Adipocyte (in vitro differentiated cells): ENCODE measurements around the gene LIN7B.

Experiments used
- DNase-seq: peaks from one replicate; pipeline ENCODE4 v3.0.0-alpha.2; 2015; ENCODE audit warnings: low read depth
- H3K27me3 ChIP-seq: replicated peaks from 2 replicates; pipeline ENCODE4 v1.7.0; 2013; ENCODE audit warnings: mild to moderate bottlenecking, low read length, moderate library complexity; ENCODE audit not compliant: control insufficient read depth, insufficient read depth
- H3K36me3 ChIP-seq: 2 replicates; pipeline ENCODE4 v1.7.0; 2013; ENCODE audit warnings: low read length, mild to moderate bottlenecking, moderate library complexity; ENCODE audit not compliant: control insufficient read depth, insufficient read depth, severe bottlenecking
- H3K4me1 ChIP-seq: 2 replicates; pipeline ENCODE4 v1.7.0; 2013; ENCODE audit warnings: mild to moderate bottlenecking, low read length, moderate library complexity; ENCODE audit not compliant: control insufficient read depth, insufficient read depth
- H3K4me3 ChIP-seq: 2 replicates; pipeline ENCODE4 v1.7.0; 2013; ENCODE audit warnings: mild to moderate bottlenecking, low read length, moderate library complexity
- H3K9ac ChIP-seq: 2 replicates; pipeline ENCODE4 v1.7.0; 2013; ENCODE audit warnings: mild to moderate bottlenecking, low read length, moderate library complexity
- H3K9me3 ChIP-seq: 2 replicates; pipeline ENCODE4 v1.7.0; 2013; ENCODE audit warnings: mild to moderate bottlenecking, low read length, moderate library complexity; ENCODE audit not compliant: control insufficient read depth

The LIN7B gene

GRCh38 chr19:49152119-49152550, 38.0 kb downstream of the LIN7B start:
- H3K9ac ChIP-seq: no peak overlapping the region
- peaks cover 4% of the 10 kb centered on the region for H3K27me3 ChIP-seq
- H3K4me1 ChIP-seq: peaks cover 18% of the 10 kb centered on the region
- H3K36me3 ChIP-seq: no peaks in the 10 kb centered on the region
- no peak for DNase-seq
- H3K4me3 ChIP-seq: no peak overlapping the region
- no peaks in the 10 kb centered on the region for H3K9me3 ChIP-seq

DNA sequence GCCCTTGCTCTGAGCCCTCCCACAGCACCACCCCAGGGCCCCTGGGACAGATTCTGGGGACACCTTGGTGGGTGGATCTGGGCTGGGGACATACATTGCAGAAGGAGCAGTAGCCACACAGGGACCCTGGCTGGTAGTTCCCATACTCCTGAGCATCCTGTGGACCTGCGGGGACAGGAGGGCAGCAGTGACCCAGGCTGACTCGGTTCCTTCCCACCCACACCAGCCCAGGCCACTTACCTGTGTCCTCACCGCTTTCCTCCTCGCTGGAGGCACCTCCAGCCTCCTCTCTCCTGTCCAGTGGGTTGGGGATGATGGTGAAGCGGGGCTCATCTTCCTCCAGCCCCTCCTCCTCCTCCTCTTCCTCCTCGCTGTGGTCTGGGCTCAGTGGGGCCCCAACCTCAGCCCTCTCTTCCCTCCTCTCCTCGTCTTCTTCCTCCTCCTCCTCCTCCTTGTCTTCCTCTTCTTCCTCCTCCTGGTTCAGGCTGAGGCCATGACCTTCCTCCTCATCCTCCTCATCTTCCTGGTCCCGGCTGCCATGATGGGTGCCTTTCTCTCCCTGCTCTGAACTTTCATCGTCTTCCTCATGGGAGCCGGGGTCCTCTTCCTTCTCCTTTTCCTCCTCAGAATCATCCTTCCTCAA, 39.1 kb downstream of the LIN7B start:
- Histone ChIP-seq H3K4me3 (no peak overlapping the region), H3K4me1 (peaks cover 22% of the 10 kb centered on the region), H3K9ac (no peak overlapping the region), H3K36me3 (no peaks in the 10 kb centered on the region), H3K9me3 (no peaks in the 10 kb centered on the region), H3K27me3 (peaks cover 4% of the 10 kb centered on the region)
- DNase-seq: no peak

GRCh38 chr19:49154279-49154678, 40.1 kb downstream of the LIN7B start:
- no peak for DNase-seq
- peaks cover 4% of the 10 kb centered on the region for H3K27me3 ChIP-seq
- H3K9me3 ChIP-seq: no peaks in the 10 kb centered on the region
- H3K36me3 ChIP-seq: no peaks in the 10 kb centered on the region
- peaks cover 25% of the 10 kb centered on the region for H3K4me1 ChIP-seq
- H3K9ac ChIP-seq: no peak overlapping the region
- H3K4me3 ChIP-seq: no peak overlapping the region

DNA sequence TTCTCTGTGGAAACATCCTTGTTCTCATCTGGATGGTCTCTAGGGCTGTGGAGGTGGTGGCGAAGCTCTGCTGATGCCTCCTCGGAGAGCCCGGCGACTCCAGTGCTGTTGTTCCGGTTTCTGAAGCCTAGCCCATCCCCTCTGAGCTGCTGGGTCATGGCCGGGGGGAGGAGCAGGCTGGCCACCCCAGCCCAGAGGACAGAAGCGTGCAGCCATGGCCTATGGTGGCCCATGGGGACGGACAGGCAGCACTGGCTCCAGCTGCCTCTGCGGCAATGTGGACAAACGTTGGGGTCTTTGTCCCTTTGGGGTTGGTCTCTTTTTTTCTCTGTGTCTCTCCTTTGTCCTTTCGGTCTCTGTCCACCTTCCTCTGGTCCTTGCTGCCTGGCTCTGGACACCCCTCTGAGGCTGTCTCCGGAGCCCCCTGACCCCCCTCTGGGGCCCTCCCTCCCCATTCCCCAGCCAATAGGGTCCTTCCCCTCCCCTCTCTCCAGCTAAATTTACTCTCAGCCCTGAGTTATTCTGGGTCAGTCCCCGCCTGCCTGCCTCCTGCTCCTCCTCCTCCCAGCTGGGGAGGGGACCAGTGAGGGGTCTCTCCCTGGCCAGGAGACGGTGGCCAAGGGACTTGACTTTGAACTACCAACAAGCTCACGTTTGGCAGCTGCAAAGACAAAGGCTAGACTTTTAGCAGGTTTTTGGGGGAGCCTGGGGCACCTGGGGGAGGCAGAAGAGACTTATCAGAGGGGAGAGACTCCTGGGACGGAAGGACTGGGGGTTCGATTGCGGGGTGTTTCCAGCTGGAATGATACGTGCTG, 41.0 kb downstream of the LIN7B start, which contains the start of gene HRC:
TSS of gene HRC (minus strand) at position 392 of the 815 bp plus-strand sequence. CDS start at position 233, 159 bp downstream.
- H3K4me1 ChIP-seq: peaks cover 17% of the 10 kb centered on the region
- DNase-seq: no peak
- peaks cover 4% of the 10 kb centered on the region for H3K27me3 ChIP-seq
- no peaks in the 10 kb centered on the region for H3K9me3 ChIP-seq
- H3K36me3 ChIP-seq: no peaks in the 10 kb centered on the region
- H3K4me3 ChIP-seq: no peak within 1 kb of the TSS
- no peak within 1 kb of the TSS for H3K9ac ChIP-seq

- H3K36me3 ChIP-seq: no peaks in the 10 kb centered on the region
- no peaks in the 10 kb centered on the region for H3K9me3 ChIP-seq
- H3K9ac ChIP-seq: no peak overlapping the region
- no peak overlapping the region for H3K4me3 ChIP-seq
- H3K4me1 ChIP-seq: peaks cover 17% of the 10 kb centered on the region
- no peak for DNase-seq
- peaks cover 4% of the 10 kb centered on the region for H3K27me3 ChIP-seq
Observed at GRCh38 chr19:49155820-49156346, 41.7 kb downstream of the LIN7B start.

DNA sequence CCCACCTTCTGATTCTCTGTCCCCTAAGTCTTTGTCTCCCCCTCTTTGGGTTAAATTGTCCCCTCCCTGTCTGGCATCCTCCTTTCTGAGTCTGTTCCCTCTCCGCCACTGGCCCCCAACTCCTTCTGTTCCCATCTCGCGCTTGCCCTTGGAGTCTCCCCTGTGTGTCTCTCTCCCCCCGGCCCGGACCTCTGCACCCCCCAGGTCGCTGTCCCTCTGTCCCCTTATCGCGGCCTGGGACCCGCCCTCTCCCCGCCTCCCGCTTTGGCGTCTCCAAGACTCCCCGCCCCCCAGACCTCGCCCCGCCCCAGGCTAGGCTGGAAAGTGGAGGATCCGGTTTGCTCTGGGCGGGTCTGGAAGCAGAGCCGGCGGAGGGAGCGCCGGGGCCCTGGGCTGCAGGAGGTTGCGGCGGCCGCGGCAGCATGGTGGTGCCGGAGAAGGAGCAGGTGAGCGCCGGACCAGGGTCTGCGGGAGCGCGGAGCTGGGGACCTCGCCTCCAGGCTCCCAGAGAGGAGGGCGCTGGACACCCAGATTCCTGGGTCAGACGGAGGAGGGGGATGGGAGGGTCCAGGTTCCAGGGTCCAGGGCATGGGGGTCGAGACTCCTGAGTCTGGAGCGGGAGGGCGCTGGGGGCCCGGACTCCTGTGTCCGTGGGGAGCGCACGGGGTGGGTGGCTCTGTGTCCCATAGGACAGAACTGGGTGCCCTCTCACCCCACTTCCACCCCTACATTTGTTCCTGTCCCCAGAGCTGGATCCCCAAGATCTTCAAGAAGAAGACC, 43.5 kb downstream of the LIN7B start, which contains the start of gene TRPM4:
TSS of gene TRPM4 (plus strand) at position 348 of the 780 bp plus-strand sequence. CDS start at position 423, 75 bp downstream.
- peak within 1 kb of the TSS; percentile 96 for H3K4me3 ChIP-seq
- peaks cover 10% of the 10 kb centered on the region for H3K4me1 ChIP-seq
- peaks cover 4% of the 10 kb centered on the region for H3K27me3 ChIP-seq
- DNase-seq: peak; percentile 95
- peak within 1 kb of the TSS; percentile 96 for H3K9ac ChIP-seq
- no peaks in the 10 kb centered on the region for H3K36me3 ChIP-seq
- H3K9me3 ChIP-seq: no peaks in the 10 kb centered on the region

- Histone ChIP-seq H3K4me3 (no peak overlapping the region), H3K9ac (no peak overlapping the region), H3K27me3 (peaks cover 4% of the 10 kb centered on the region), H3K36me3 (peaks cover 9% of the 10 kb centered on the region), H3K9me3 (no peaks in the 10 kb centered on the region), H3K4me1 (peaks cover 10% of the 10 kb centered on the region)
- no peak for DNase-seq
Observed at GRCh38 chr19:49160450-49161189, 46.5 kb downstream of the LIN7B start.

DNA sequence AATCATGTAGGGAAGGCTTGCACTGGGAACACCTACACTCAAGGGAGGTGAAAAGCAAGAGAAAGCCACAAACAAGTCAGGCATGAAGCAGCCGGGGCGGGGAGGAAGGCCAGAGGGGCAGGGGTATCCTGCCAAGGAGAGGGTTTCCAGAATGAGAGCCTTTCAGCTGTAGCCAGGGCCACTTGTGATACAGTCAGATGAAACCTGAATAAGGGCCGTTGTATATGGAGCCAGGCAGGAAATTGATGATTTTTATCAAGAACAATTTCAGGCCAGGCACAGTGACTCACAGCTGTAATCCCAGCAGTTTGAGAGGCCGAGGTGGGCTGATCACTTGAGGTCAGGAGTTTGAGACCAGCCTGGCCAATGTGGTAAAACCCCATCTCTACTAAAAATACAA, 47.8 kb downstream of the LIN7B start:
- Histone ChIP-seq H3K9ac (no peak overlapping the region), H3K4me1 (peaks cover 10% of the 10 kb centered on the region), H3K9me3 (no peaks in the 10 kb centered on the region), H3K36me3 (peaks cover 10% of the 10 kb centered on the region), H3K4me3 (no peak overlapping the region), H3K27me3 (no peaks in the 10 kb centered on the region)
- DNase-seq: no peak

GRCh38 chr19:49165111-49165750, 51.1 kb downstream of the LIN7B start:
- peaks cover 22% of the 10 kb centered on the region for H3K36me3 ChIP-seq
- no peaks in the 10 kb centered on the region for H3K9me3 ChIP-seq
- no peak for DNase-seq
- no peaks in the 10 kb centered on the region for H3K4me1 ChIP-seq
- H3K27me3 ChIP-seq: no peaks in the 10 kb centered on the region
- no peak overlapping the region for H3K4me3 ChIP-seq
- H3K9ac ChIP-seq: no peak overlapping the region

- H3K27me3 ChIP-seq: no peaks in the 10 kb centered on the region
- no peak overlapping the region for H3K4me3 ChIP-seq
- H3K4me1 ChIP-seq: no peaks in the 10 kb centered on the region
- DNase-seq: no peak
- H3K9me3 ChIP-seq: no peaks in the 10 kb centered on the region
- H3K9ac ChIP-seq: no peak overlapping the region
- H3K36me3 ChIP-seq: peaks cover 28% of the 10 kb centered on the region
Observed at GRCh38 chr19:49165865-49166301, 51.7 kb downstream of the LIN7B start.
